Left lobe of liver (tissue), 2 donors: Measurements from ENCODE around the gene SAA4. TPM values are rescaled to one million over a fixed set of nuclear protein-coding genes. Genes with fewer than 3 reads are reported as not detected.
"Not testable (repeated sequence)": the region's sequence is repeated elsewhere in the genome, so short reads cannot be mapped to it uniquely, and the experiment has no call there.

ENCODE experiments used
- ATAC-seq: fragments of 200-7000 bp; cut with Tn5 transposase; one replicate; pipeline ENCODE4 v1.9.1; 2020; ENCODE audit warnings: mild to moderate bottlenecking, moderate library complexity
- DNase-seq: peaks from one replicate; pipeline ENCODE4 v3.0.0-alpha.2; 2020; ENCODE audit warnings: low spot score
- total RNA-seq: library from RNA; stranded (reverse); gene quantifications from one replicate; pipeline ENCODE4 v1.2.1, GENCODE V29; 2021
- donor health status: DM: no; HTN: no; CAD: no; lungs with moderate emphysema.
- donor health status: DM: no; HTN: yes; CAD: no.

SAA4 gene, protein sequence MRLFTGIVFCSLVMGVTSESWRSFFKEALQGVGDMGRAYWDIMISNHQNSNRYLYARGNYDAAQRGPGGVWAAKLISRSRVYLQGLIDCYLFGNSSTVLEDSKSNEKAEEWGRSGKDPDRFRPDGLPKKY
- total RNA-seq = 738 TPM

DNA sequence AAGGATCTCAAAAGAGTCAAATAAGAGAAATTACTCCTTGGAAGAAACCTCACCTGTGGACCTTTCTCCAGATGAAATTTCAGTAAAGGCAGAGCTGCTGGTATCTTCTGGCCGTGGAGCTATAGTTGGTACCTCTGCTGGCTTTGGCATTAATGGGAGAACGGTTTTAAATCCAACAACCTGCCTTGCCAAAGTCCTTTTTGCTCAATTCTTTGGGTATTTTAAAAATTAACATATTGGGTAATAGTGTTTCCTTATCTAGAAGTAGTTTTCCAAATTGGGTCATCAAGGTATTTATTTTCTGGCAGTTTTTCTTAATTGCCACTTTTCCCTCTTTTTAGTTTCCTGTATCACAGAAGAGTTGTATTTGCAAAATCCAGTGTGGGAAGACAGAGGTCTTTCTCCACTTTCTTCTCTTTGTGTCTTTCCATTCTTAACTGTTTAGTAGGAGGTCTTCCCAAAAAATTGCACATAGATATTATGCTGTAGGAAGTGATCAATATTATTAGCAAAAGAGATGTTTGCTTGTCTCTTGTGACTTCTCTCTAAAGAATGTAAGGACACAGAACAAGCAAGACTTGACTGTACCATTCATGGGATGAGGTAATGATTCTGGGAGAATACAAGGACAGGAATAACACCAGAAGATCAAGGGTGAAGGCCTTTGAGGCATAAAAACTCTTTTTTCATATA lies at the start of gene SAA4:
SAA4 (minus strand) TSS at position 139 of the 693 bp plus-strand sequence. CDS start 876 bp downstream, outside the sequence.
- DNase-seq = no peak
- ATAC-seq = peak; percentile 70

DNA sequence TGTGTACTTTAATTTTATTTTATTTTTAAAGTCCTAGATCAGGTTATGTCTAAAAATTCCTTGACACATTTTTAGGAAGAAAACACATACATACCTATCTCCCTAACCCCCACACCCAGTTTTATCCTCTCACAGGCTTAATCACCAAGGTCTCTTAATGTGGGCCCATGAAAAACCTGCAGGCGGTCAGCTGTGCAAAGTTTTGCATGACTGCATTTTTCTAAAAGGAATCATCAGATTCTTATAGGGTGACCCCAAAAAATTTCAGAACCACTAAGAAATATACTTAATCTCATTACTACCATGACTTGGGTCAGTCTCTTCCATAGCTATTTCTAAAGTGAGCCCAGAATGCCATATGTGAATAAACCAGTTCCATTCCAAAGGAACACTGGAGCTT lies 49.2 kb upstream of the SAA4 start:
- ATAC-seq (no peak), DNase-seq (no peak)

DNA sequence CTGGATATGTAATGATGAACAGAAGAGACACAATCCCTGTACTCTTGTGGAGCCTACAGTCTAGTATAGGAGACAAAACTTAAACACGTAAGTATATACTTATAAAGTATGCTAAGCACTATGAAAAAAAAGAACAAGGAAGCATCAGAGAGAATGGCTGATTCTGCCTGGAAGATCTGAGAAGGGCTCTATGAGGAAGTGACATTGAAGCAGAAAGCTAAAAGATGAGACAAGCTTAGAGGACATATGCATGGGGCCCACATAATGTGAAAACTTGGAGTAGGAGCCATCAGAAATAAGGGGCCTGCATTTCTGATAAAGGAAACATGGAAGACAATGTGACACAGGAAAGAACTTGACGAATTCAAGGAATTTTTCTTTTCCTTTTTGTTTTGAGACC lies 46.0 kb upstream of the SAA4 start:
- ATAC-seq (no peak), DNase-seq (no peak)

DNA sequence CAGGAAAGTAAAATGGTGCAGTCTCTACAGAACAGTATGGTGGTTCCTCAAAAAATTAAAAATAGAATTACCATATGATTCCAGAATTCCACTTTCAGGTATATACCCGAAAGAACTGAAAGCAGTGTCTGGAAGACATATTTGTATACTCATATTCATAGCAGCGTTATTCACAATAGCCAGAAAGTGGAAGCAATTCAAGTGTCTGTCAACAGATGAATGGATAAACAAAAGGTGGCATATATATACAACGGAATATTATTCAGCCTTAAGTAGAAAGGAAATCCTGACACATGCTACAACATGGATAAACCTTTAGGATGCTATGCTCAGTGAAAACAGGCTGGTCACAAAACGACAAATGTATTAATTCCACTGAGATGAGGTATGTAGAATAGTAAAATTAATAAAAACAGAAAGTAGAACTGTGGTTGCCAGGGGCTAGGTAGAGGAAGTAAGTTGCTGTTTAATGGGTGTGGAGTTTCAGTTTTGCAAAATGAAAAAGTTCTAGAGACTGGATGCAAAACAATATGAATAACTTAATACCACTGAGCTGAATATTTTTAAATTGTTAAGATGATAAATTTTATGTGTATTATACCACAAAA lies 43.9 kb upstream of the SAA4 start:
- no peak for ATAC-seq
- no peak for DNase-seq

DNA sequence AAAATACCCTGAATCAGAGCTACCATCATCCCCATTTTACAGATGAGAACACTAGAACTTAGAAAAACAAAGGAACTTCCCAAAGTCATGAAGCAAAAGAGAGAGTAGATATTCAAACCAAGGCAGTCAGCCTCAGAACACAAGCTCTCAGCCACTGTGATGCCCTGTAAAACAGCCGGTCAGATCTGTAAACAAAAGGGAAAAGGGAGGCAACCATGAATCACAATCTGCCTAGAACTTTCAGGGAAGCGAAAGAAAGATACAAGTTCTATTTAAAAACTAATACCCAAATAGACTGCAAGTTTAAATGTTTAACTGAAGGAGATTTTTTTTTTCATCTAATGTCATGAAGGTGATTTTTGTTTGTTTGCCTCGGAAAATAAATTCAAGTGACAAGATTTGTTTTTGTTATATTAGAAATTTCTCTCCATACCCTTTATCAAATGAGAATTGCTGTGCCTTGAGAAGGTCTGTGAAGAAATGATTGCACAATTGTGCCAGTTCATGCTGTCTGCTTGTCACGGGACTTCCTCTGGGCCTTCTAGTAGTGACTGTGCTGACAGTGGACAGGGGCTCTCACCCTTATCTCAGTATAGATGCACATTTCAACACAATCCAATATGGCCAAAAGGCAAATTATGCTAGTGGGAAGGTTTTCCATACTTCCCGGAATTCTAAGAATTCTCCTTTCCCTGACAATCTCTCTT lies 41.1 kb upstream of the SAA4 start:
- DNase-seq (no peak), ATAC-seq (peak; percentile 47)

DNA sequence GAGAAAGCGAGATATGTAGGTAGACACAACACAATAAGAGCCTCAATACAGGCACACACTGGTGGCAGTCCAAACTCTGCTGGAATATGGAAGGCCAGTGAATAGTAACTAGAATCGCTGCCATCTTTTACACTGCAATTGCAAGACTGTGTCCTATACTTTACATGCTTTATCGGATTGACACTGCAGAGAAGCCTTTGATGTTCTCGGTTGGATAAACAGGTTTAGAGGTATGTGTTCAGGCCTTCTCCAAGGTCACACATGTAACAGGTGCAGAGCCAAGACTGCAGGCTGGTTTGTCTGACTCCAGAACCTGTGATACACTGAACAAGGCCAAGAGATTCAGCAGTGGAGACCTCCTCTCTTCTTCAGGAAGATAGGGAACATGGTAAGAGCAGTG lies 34.6 kb upstream of the SAA4 start:
- ATAC-seq = no peak
- no peak for DNase-seq

DNA sequence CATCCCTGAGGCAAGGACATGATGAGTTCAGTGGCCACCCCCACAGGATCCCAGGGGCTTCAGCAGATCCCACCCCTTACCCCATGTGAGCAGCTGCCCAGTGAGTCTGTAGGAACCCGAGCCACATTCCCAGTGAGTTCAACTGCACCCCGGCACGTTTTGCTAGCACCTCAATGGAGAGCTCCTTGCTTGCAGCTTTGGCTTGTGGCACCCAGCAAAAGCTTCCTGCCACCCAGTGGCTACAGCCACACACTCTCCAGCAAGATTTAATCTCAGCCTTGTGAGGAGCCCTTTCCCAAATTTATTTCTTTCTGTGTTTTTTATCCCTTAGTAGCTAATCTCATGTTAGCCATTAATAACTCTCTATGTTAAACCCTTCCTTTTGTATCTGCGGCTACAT lies 33.5 kb upstream of the SAA4 start:
- ATAC-seq (peak; percentile 55), DNase-seq (no peak)

DNA sequence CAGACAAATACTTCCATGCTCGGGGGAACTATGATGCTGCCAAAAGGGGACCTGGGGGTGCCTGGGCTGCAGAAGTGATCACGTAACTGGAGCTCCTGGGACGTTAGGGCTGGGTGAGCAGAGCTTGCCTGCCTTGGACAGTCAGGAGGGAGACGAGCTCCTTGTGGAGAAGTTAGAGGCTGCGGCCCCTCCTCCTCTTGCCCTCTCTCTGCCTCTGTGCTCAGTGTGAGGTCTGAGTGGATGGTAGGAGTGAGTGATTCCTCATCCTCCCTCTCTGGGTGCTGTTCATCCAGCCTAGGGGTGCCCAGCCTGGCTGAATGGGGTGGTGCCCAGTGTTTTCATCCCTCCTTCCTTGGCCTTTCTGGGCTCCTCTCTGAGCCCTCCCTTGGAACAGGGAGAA lies 32.6 kb upstream of the SAA4 start:
- ATAC-seq, DNase-seq: not testable (repeated sequence)

DNA sequence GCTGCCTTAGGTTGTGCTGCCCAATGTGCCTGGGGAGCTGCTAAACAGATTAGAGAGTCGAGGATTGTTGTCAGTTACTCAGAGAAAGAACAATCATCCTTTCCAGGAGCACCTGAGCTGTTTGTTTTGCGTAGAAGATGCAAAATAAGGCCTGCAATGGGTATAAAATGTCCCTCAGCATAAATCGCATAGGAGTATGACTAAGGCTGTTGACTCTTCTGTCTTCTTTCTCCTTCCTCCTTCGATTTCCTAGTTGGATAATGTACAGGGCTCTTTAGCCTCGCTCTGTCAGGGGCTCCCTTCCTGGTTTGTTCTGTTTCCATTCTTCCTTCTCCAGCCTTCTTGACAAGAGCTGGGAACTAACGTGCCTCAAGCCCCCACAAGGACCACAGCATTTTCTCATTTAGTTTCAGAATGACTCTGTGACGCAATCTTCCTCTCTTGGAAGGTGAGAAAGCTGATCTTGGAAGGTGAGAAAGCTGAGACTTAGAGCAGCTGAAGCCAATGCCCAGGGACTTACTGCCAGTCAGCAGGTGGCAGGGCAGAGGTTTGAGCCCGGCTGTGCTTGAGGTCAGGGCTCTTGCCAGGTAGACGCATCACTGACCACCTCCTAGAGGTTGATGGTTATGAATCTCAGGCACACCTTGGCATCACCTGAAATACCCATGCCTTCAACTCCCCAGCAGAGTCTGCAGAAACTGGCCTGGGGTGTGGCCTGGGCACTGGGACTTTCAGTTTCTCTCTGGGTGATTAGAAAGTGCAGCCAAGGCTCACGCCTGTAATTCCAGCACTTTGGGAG lies 30.9 kb upstream of the SAA4 start:
- DNase-seq = not testable (repeated sequence)
- peak; percentile 63 for ATAC-seq

DNA sequence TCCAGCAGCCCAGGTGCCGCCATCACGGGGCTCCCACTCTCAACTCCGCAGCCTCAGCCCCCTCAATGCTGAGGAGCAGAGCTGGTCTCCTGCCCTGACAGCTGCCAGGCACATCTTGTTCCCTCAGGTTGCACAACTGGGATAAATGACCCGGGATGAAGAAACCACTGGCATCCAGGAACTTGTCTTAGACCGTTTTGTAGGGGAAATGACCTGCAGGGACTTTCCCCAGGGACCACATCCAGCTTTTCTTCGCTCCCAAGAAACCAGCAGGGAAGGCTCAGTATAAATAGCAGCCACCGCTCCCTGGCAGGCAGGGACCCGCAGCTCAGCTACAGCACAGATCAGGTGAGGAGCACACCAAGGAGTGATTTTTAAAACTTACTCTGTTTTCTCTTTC lies 29.3 kb upstream of the SAA4 start, which contains the start of gene SAA1:
SAA1 (plus strand) TSS at position 316 of the 400 bp plus-strand sequence. CDS start 624 bp downstream, outside the sequence.
- peak; percentile 51 for ATAC-seq
- peak; percentile 68 for DNase-seq

DNA sequence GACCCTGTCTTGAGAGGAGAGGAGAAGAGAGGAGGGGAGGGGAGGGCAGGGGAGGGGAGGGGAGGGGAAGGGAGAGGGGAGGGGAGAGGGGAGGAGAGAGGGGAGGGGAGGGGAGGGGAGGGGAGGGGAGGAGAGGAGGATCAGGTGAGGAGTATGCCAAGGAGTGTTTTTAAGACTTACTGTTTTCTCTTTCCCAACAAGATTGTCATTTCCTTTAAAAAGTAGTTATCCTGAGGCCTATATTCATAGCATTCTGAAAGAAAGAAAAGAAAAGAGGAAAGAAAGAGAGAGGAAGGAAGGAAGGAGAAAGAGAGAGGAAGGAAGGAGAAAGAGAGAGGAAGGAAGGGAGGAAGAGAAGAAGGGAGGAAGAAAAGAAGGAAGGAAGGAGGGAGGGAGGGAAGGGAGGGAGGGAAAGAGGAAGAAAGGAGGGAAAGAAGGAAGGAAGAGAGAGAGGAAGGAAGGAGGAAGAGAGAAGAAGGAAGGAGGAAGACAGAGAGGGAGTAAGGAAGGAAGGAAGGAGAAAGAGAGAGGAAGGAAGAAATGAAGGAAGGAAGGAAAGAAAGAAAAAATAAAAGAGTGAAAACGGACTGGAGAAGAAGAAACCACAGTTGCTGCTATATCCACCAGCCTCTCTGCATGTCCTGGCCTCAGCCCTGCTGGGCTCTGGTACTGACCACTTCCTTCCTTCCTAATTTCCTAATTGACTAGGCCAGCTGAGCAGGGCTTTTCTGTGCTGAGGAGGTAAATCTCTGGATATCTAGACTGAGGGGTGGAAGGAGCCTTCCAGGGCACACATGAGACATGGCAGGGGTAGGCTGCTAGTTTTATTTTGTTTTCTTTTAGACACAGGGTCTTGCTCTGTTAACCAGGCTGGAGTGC lies 28.3 kb upstream of the SAA4 start:
- DNase-seq (no peak), ATAC-seq (no peak)

DNA sequence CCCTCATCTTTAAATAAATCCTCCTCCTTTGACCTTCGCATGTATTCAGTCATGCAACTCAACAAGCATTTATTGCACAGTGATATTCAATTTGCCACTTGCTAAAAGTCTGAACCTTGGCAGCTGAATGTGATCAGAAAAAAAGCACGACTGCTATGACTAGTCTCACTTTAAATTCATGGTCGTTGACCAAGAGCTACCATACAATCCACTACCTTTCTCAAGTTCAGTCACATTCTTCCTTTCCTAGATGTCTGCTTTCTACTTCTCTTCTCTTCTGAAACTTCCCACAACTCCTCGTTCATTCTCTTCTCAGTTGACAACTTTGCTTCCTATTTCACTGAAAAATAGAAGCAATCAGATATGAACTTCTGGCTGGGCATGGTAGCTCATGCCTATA lies 27.4 kb upstream of the SAA4 start:
- DNase-seq (no peak), ATAC-seq (no peak)

DNA sequence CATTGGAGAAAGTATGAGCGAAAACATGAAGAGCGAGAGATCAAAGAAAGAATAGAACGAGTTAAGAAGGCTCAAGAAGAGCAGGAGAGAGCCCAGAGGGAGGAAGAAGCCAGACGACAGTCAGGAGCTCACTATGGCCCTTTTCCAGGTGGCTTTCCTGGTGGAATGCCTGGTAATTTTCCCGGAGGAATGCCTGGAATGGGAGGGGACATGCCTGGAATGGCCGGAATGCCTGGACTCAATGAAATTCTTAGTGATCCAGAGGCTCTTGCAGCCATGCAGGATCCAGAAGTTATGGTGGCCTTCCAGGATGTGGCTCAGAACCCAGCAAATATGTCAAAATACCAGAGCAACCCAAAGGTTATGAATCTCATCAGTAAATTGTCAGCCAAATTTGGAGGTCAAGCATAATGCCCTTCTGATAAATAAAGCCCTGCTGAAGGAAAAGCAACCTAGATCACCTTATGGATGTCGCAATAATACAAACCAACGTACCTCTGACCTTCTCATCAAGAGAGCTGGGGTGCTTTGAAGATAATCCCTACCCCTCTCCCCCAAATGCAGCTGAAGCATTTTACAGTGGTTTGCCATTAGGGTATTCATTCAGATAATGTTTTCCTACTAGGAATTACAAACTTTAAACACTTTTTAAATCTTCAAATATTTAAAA lies 26.2 kb upstream of the SAA4 start:
- DNase-seq, ATAC-seq: not testable (repeated sequence)

DNA sequence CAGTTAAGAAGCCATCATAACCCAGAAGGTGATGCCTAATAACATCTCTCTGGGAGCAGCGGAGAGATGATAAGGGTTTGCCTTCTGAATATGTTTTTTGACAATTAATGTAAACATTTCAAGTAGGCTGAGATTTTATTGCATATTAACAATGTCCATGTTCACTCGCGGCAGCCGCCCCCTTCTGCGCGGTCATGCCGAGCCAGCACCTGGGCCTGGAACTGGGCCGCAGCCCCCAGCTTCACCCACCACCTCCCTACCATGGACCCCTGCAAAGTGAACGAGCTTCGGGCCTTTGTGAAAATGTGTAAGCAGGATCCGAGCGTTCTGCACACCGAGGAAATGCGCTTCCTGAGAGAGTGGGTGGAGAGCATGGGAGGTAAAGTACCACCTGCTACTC lies 25.1 kb upstream of the SAA4 start:
- DNase-seq = no peak
- no peak for ATAC-seq

DNA sequence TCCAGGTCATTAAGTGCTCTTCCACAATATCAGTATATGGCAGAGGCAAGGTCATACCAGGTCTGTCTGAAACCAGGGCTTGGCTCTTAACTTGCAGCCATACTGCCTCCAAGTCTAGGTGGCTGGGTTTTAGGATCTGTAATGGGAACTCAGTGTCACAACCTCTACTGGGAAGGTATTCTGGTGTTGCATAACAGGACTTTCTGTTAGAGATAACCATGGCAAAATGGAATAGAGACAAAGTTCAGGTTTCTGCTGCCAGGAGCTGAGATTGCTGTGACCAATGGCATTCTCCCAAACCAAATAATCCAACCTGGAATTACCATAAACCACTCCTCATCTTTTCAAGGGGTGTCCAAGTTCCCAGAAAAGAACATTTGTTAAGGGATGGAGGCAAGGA lies 22.7 kb upstream of the SAA4 start:
- peak; percentile 75 for DNase-seq

DNA sequence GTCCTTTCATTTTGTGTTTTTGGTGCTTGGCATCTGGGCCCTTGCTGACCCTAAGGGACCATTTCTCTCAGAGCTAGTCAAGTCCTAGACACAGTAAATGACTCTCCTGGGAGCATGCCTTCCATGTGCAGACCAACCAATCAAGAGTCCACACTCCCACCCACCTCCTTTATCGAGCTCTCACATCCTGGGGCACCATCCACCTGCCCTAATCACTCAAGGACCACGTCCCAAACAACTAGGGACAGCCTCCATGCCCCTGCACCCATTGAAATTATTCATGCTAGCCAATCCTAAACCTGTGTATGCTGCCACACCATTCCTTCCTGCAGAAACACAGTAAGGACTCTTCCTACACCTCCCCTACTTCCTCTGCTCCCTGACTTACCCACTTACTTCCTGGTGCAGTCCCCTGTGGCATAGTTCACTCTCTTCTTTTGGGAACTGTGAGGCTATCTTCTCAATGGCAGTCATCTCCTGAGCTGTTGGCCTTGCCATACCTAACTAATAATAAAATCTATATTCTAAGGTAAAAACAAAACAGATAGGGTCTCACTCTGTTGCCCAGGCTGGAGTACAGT lies 18.3 kb upstream of the SAA4 start:
- DNase-seq (no peak), ATAC-seq (no peak)

More for the DNA sequence above, 22.7 kb upstream of the SAA4 start:
- ATAC-seq = peak; percentile 85

DNA sequence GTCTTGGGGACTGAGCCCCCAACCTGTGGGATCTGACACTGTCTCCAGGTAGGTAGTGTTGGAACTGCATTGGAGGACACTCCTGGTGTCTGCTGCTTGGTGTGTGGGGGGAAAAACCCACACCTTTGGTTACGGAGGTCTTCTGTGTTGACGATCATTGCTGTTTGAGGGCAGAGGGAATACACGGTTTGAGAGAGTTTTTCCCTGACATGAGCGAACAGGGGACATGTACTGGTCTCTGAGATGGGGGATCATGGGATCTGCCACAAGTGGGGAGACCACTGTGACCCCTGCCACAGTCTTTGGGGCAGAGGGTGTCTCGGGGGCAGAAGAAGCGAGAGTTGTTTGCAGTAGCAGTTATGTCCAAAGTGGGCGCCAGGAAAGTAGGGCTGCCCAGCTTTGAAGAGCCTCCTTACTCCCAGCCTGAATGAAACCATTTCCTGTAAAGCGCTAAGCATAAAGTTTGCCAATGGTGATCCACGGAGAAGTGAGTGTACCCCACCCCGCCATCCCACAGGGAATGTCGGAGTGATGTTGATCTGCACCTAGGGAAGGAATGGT lies 17.3 kb upstream of the SAA4 start:
- ATAC-seq (no peak), DNase-seq (no peak)

DNA sequence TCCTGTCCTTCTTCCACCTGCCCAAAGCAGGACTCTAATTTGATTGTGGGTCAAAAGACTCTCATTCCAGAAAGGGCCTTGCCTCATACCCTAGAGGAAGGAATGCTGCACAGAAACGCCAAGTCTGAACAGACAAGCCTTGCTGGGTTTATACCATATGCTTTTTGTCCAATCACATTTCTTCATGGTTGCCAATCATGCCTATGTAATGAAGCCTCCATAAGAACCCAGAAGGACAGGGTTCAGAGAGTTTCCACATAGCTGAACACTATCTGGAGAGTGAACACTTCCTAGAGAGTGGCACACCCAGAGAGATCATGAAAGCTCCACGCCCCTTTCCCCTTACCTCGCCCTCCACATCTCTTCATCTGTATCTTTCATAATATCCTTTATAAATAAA lies 16.6 kb upstream of the SAA4 start:
- no peak for DNase-seq
- ATAC-seq = no peak

DNA sequence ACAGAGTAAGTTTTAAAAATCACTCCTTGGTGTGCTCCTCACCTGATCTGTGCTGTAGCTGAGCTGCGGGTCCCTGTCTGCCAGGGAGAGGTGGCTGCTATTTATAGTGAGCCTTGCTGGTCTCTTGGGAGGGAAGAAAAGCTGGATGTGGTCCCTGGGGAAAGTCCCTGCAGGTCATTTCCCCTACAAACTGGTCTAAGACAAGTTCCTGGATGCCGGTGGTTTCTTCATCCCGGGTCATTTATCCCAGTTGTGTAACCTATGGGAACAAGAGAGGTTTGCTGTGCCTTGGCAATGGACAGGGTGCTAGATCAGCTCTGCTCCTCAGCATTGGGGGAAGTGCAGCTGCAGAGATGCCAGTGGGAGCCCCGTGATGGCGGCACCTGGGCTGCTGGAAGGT lies 12.0 kb upstream of the SAA4 start, which contains the start of gene SAA2:
SAA2 (minus strand) TSS at position 108 of the 400 bp plus-strand sequence. CDS start 657 bp downstream, outside the sequence.
- ATAC-seq (peak; percentile 58), DNase-seq (no peak)
